ENCODE data around the gene CACNB2. TPM values are rescaled to one million over a fixed set of nuclear protein-coding genes. Genes with fewer than 3 reads are reported as not detected.

Gene CACNB2
- total and polyA plus RNA-seq, 2 donors (not counting 3 experiments of a cell fraction or from before 2014, with no cell fraction given): not detected

GRCh38 chr10:18159557-18159956, 19.3 kb downstream of the CACNB2 start:
- Histone ChIP-seq H3K9me3 (replicated peaks; ENCODE audit: control insufficient read depth, insufficient read depth, low read length) (no peaks in the 10 kb centered on the region), H3K4me2 (ENCODE audit: insufficient read depth, low read length) (no peak overlapping the region), H3K4me1 (ENCODE audit: control insufficient read depth, extremely low read depth, insufficient read depth, low read length) (no peaks in the 10 kb centered on the region), H3K79me2 (ENCODE audit: control insufficient read depth, insufficient read depth, low read length) (no peaks in the 10 kb centered on the region), H3K9ac (replicated peaks; ENCODE audit: extremely low read depth, insufficient read depth, low read length) (no peak overlapping the region), H3K27me3 (ENCODE audit: control insufficient read depth in 2 of 2, insufficient read depth in 2 of 2, low read length in 2 of 2) (no peaks in the 10 kb centered on the region), H3K4me3 (replicated peaks in 1 of 3; ENCODE audit: insufficient read depth in 1 of 3, low read depth in 1 of 3, low read length in 3 of 3) (no peak overlapping the region), H4K20me1 (replicated peaks; ENCODE audit: control insufficient read depth, extremely low read depth, insufficient read depth, low read length) (no peaks in the 10 kb centered on the region), H2AFZ (ENCODE audit: low read depth, low read length) (no peak overlapping the region), H3K27ac (ENCODE audit: insufficient read depth, low read depth, low read length) (no peak overlapping the region), H3K9me1 (replicated peaks; ENCODE audit: control insufficient read depth, extremely low read depth, insufficient read depth, low read length) (no peaks in the 10 kb centered on the region), H3K36me3 (ENCODE audit: control insufficient read depth in 2 of 2, extremely low read depth in 1 of 2, insufficient read depth in 2 of 2, low read length in 2 of 2) (no peaks in the 10 kb centered on the region)
- intact Hi-C loops (cut with micrococcal nuclease): no loop called here
- no peak for FAIRE-seq
- dilution Hi-C loops (cut with MboI; ENCODE audit: extremely low pct_ligation_motif_present, low sequenced_read_pairs): no loop called here
- BruUV-seq (replicated peaks): no TSS peak
- no peak for DNase-seq (ENCODE audit: low read depth, low spot score)
- TF ChIP-seq CTCF (IDR thresholded peaks at IDR 0.05; ENCODE audit: extremely low read depth in 1 of 2, insufficient read depth in 1 of 2, low read depth in 1 of 2, low read length in 2 of 2) (no peak), MYC (IDR thresholded peaks at IDR 0.05; ENCODE audit: low read depth, low read length) (no peak), POLR2A (IDR thresholded peaks at IDR 0.05; ENCODE audit: low read depth, low read length) (no peak), FOS (IDR thresholded peaks at IDR 0.05; ENCODE audit: borderline replicate concordance, insufficient read depth, low read length) (no peak), MAX (IDR thresholded peaks at IDR 0.05; ENCODE audit: insufficient read depth, insufficient read length) (no peak), GATA2 (IDR thresholded peaks at IDR 0.05; ENCODE audit: insufficient read depth, insufficient read length, low read depth, low read length) (no peak), EZH2 (IDR thresholded peaks at IDR 0.05; ENCODE audit: borderline replicate concordance, low read depth, low read length, severe bottlenecking) (no peak), JUN (IDR thresholded peaks at IDR 0.05; ENCODE audit: borderline replicate concordance, insufficient read depth, insufficient read length, low read depth) (no peak), POLR2AphosphoS5 (IDR thresholded peaks at IDR 0.05; ENCODE audit: insufficient read depth, low read depth, low read length) (no peak)
- CTCF ChIA-PET: no interaction called here
- POLR2A ChIA-PET: no interaction called here

All from endothelial cell of umbilical vein (primary cell).